PC-9 (cell line): ENCODE data around the gene SLC4A11.

Experiments
- CTCF ChIP-seq: fragments of 200-600 bp; sonication (generic); conservative IDR thresholded peaks from 2 replicates; pipeline ENCODE4 v1.6.1; 2017; ENCODE audit warnings: mixed run types, antibody characterized with exemption, mild to moderate bottlenecking, moderate library complexity
- EZH2 ChIP-seq: fragments of 200-600 bp; sonication (generic); IDR thresholded peaks from 2 replicates; pipeline ENCODE4 v1.8.0; 2017; ENCODE audit warnings: antibody characterized with exemption, low read depth

DNA sequence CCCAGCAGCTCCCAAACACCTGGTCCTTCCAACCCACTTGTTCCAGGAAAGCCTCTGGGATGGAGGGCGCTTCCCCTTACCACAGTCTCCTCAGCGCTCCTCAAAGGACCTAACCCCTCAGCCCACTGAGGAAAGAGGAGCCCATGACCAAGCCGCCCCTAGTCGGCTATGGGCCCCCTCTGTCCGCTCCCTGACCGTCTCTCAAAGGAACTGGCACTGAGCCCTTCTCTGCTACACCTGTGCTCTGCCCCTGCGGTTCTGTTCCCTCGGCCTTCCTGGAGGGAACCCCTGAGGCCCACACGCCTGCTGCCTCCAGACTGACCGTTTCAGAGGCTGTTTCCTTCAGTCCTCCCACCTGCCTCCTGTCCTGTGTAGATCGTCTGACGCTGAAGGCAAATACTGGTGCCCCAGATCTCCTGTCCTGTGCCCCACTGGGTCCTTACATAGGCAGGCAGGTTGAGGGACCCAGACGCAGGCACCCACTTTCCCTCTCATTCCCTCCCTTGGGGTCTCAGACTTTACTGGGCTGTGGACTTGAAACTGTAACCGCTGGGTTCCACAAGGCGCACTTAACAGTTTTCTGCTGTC lies 1.9 kb upstream of the SLC4A11 start:
- TF ChIP-seq CTCF (no peak), EZH2 (no peak)
